Measurements from ENCODE around the gene SPG7.
A peak's percentile ranks its signal among the peaks of the same experiment; 100 is the strongest.

SPG7 gene

DNA sequence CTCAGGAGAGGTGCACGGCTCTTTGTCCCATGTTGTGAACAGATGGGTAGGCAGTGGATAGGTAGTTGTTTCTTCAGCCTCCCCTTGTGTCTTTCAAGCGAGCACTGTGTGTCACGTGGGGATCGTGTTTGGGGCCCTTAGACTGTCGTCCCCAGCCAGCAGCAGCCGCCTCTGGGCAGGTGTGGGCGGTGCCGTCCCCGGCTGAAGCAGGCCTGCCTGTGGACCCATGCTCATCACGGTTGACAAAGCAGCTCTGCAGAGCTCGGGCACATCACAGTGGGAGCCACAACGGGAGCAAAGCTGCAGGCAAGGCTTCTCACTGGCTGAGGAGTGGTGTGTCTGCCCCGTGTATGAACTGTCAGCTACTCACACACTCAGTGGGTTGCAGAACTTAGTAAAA is 47.6 kb downstream of the SPG7 start:
- peaks cover 2% of the 10 kb centered on the region for H3K4me1 ChIP-seq (ENCODE audit: control insufficient read depth, insufficient read depth, low read depth, low read length)
- H2BK5ac ChIP-seq (ENCODE audit: low read depth, low read length, poor library complexity, severe bottlenecking): no peak overlapping the region
- no peak overlapping the region for H4K91ac ChIP-seq (ENCODE audit: low read length)
- no peaks in the 10 kb centered on the region for H3K9me3 ChIP-seq (ENCODE audit: control insufficient read depth, low read length)
- no peak overlapping the region for H3K4me2 ChIP-seq (ENCODE audit: low read length, poor library complexity, severe bottlenecking)
- peaks cover 10% of the 10 kb centered on the region for H3K79me1 ChIP-seq (replicated peaks; ENCODE audit: low read length, poor library complexity, severe bottlenecking)
- peaks cover 66 to 70% of the 10 kb centered on the region in 2 experiments for H3K36me3 ChIP-seq (ENCODE audit: control insufficient read depth in 1 of 2, insufficient read depth in 2 of 2, low read depth in 1 of 2, low read length in 2 of 2)
- H3K23ac ChIP-seq (ENCODE audit: low read length in 2 of 2): no peak overlapping the region
- H3K4ac ChIP-seq (ENCODE audit: low read depth in 1 of 2, low read length in 2 of 2): no peak overlapping the region
- no peak overlapping the region for H3K14ac ChIP-seq (ENCODE audit: low read length in 2 of 2)
- H3K4me3 ChIP-seq (ENCODE audit: insufficient read depth in 1 of 2, low read depth in 1 of 2, low read length in 2 of 2): no peak overlapping the region
- H4K8ac ChIP-seq (ENCODE audit: low read length): no peak overlapping the region
- no peak overlapping the region for H3K27ac ChIP-seq (ENCODE audit: low read length, poor library complexity, severe bottlenecking)
- no peaks in the 10 kb centered on the region for H3K27me3 ChIP-seq (ENCODE audit: control insufficient read depth in 1 of 2, insufficient read depth in 1 of 2, low read length in 2 of 2)
- no peak overlapping the region for H2AK5ac ChIP-seq (ENCODE audit: low read length, severe bottlenecking)
- no peak overlapping the region for H3K18ac ChIP-seq (ENCODE audit: low read depth in 1 of 2, low read length in 2 of 2)
- no peak for DNase-seq
- no peak overlapping the region for H2BK15ac ChIP-seq (ENCODE audit: low read depth, poor library complexity, severe bottlenecking)
- no peak overlapping the region for H3K9ac ChIP-seq (ENCODE audit: low read length)
- H2BK12ac ChIP-seq (ENCODE audit: low read length in 2 of 2): no peak overlapping the region
- WGBS: 96% methylated on average over 13 of the region's 13 CpGs
- no peak overlapping the region for H2AFZ ChIP-seq (ENCODE audit: low read depth, low read length)
- no peak overlapping the region for H2BK120ac ChIP-seq (ENCODE audit: low read depth, low read length)

- Histone ChIP-seq H3K36me3 (ENCODE audit: control insufficient read depth in 1 of 2, insufficient read depth in 2 of 2, low read depth in 1 of 2, low read length in 2 of 2) (peaks cover 65 to 67% of the 10 kb centered on the region in 2 experiments), H2AFZ (ENCODE audit: low read depth, low read length) (no peak overlapping the region), H4K8ac (ENCODE audit: low read length) (no peak overlapping the region), H3K14ac (ENCODE audit: low read length in 2 of 2) (no peak overlapping the region), H2BK5ac (ENCODE audit: low read depth, low read length, poor library complexity, severe bottlenecking) (no peak overlapping the region), H2AK5ac (ENCODE audit: low read length, severe bottlenecking) (no peak overlapping the region), H3K23ac (ENCODE audit: low read length in 2 of 2) (no peak overlapping the region), H3K79me1 (replicated peaks; ENCODE audit: low read length, poor library complexity, severe bottlenecking) (peaks cover 8% of the 10 kb centered on the region), H3K9ac (ENCODE audit: low read length) (peak overlapping the region; percentile 31), H2BK15ac (ENCODE audit: low read depth, poor library complexity, severe bottlenecking) (no peak overlapping the region), H3K27ac (ENCODE audit: low read length, poor library complexity, severe bottlenecking) (no peak overlapping the region), H2BK120ac (ENCODE audit: low read depth, low read length) (no peak overlapping the region), H3K18ac (ENCODE audit: low read depth in 1 of 2, low read length in 2 of 2) (no peak overlapping the region), H3K4me2 (ENCODE audit: low read length, poor library complexity, severe bottlenecking) (no peak overlapping the region), H3K27me3 (ENCODE audit: control insufficient read depth in 1 of 2, insufficient read depth in 1 of 2, low read length in 2 of 2) (no peaks in the 10 kb centered on the region), H3K4ac (ENCODE audit: low read depth in 1 of 2, low read length in 2 of 2) (no peak overlapping the region), H3K4me1 (ENCODE audit: control insufficient read depth, insufficient read depth, low read depth, low read length) (peaks cover 3% of the 10 kb centered on the region), H4K91ac (ENCODE audit: low read length) (no peak overlapping the region), H3K4me3 (ENCODE audit: insufficient read depth in 1 of 2, low read depth in 1 of 2, low read length in 2 of 2) (no peak overlapping the region), H3K9me3 (ENCODE audit: control insufficient read depth, low read length) (no peaks in the 10 kb centered on the region), H2BK12ac (ENCODE audit: low read length in 2 of 2) (peak overlapping the region in 1 of 2 experiments; percentile 15)
- 79% methylated on average over 34 of the region's 34 CpGs for WGBS
- peak; percentile 75 for DNase-seq
Observed at GRCh38 chr16:89556750-89557689, 48.8 kb downstream of the SPG7 start.

DNA sequence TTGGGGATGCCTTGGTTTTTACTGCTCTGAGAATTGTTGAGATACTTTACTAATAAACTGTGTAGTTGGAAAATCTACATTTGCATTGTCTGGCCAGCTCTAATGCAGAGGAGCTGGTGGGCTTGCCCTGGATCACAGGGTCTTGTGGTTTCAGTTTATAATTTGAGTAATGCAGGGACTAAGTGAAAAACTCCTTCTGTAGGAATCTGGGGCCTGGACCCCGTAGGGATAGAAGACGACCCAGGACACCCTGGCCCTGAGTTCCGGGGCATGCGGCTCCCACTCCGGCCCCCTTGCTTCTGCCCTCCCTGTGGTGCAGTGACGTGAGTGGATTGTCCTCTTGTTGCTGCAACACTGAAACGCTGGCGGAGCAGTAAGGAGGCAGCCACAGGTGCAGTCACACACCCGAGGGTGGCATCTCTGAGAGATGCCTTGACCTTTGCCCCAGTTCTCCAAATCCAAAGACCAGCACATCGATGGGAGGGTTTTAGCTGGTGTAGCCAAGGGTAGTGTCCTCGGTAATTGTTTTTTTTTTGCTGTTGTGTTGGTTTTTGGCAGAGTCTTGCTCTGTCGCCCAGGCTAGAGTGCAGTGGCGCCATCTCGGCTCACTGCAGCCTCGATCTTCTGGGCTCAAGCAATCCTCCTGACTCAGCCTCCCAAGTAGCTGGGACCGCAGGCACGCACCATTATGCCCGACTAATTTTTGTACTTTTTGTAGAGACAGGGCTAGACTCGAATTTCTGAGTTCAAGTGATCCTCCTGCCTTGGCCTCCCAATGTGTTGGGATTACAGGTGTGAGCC is 49.7 kb downstream of the SPG7 start:
- peaks cover 65 to 67% of the 10 kb centered on the region in 2 experiments for H3K36me3 ChIP-seq (ENCODE audit: control insufficient read depth in 1 of 2, insufficient read depth in 2 of 2, low read depth in 1 of 2, low read length in 2 of 2)
- H4K91ac ChIP-seq (ENCODE audit: low read length): no peak overlapping the region
- no peaks in the 10 kb centered on the region for H3K27me3 ChIP-seq (ENCODE audit: control insufficient read depth in 1 of 2, insufficient read depth in 1 of 2, low read length in 2 of 2)
- no peak overlapping the region for H3K9ac ChIP-seq (ENCODE audit: low read length)
- H3K4me1 ChIP-seq (ENCODE audit: control insufficient read depth, insufficient read depth, low read depth, low read length): peaks cover 7% of the 10 kb centered on the region
- 96% methylated on average over 18 of the region's 19 CpGs for WGBS
- H3K27ac ChIP-seq (ENCODE audit: low read length, poor library complexity, severe bottlenecking): no peak overlapping the region
- no peak overlapping the region for H3K18ac ChIP-seq (ENCODE audit: low read depth in 1 of 2, low read length in 2 of 2)
- no peak overlapping the region for H2BK5ac ChIP-seq (ENCODE audit: low read depth, low read length, poor library complexity, severe bottlenecking)
- H3K4me2 ChIP-seq (ENCODE audit: low read length, poor library complexity, severe bottlenecking): no peak overlapping the region
- no peak overlapping the region for H2BK12ac ChIP-seq (ENCODE audit: low read length in 2 of 2)
- H2AK5ac ChIP-seq (ENCODE audit: low read length, severe bottlenecking): no peak overlapping the region
- H3K79me1 ChIP-seq (replicated peaks; ENCODE audit: low read length, poor library complexity, severe bottlenecking): peaks cover 8% of the 10 kb centered on the region
- no peak for DNase-seq
- no peak overlapping the region for H2BK120ac ChIP-seq (ENCODE audit: low read depth, low read length)
- H3K4ac ChIP-seq (ENCODE audit: low read depth in 1 of 2, low read length in 2 of 2): no peak overlapping the region
- peak overlapping the region; percentile 13 for H4K8ac ChIP-seq (ENCODE audit: low read length)
- no peak overlapping the region for H3K14ac ChIP-seq (ENCODE audit: low read length in 2 of 2)
- no peak overlapping the region for H2BK15ac ChIP-seq (ENCODE audit: low read depth, poor library complexity, severe bottlenecking)
- H3K9me3 ChIP-seq (ENCODE audit: control insufficient read depth, low read length): no peaks in the 10 kb centered on the region
- H2AFZ ChIP-seq (ENCODE audit: low read depth, low read length): no peak overlapping the region
- H3K4me3 ChIP-seq (ENCODE audit: insufficient read depth in 1 of 2, low read depth in 1 of 2, low read length in 2 of 2): no peak overlapping the region
- H3K23ac ChIP-seq (ENCODE audit: low read length in 2 of 2): no peak overlapping the region
